Measurements from ENCODE around the gene TMEM9B.

Gene TMEM9B

GRCh38 chr11:8959546-8960166 lies 4.6 kb downstream of the TMEM9B start:
- H3K4me3 ChIP-seq (ENCODE audit: low read depth, low read length) = no peak overlapping the region
- peak; percentile 70 for TF ChIP-seq CTCF (conservative IDR thresholded peaks at IDR 0.05; ENCODE audit: low read depth, low read length)
- DNase-seq (ENCODE audit: low read depth) = peak; percentile 94

- H3K4me3 ChIP-seq (ENCODE audit: low read depth, low read length) = no peak overlapping the region
- no peak for DNase-seq (ENCODE audit: low read depth)
- no peak for TF ChIP-seq CTCF (conservative IDR thresholded peaks at IDR 0.05; ENCODE audit: low read depth, low read length)
Measured at GRCh38 chr11:8956860-8957259, 7.4 kb downstream of the TMEM9B start.

- no peak for DNase-seq (ENCODE audit: low read depth)
- TF ChIP-seq CTCF (conservative IDR thresholded peaks at IDR 0.05; ENCODE audit: low read depth, low read length) = no peak
Measured at GRCh38 chr11:8948886-8949285, 15.4 kb downstream of the TMEM9B start.

GRCh38 chr11:8947230-8947943 lies 16.9 kb downstream of the TMEM9B start:
- no peak overlapping the region for H3K4me3 ChIP-seq (ENCODE audit: low read depth, low read length)
- no peak for TF ChIP-seq CTCF (conservative IDR thresholded peaks at IDR 0.05; ENCODE audit: low read depth, low read length)
- DNase-seq (ENCODE audit: low read depth) = no peak

More at GRCh38 chr11:8948886-8949285, 15.4 kb downstream of the TMEM9B start:
- no peak overlapping the region for H3K4me3 ChIP-seq (ENCODE audit: low read depth, low read length)

- no peak for TF ChIP-seq CTCF (conservative IDR thresholded peaks at IDR 0.05; ENCODE audit: low read depth, low read length)
- H3K4me3 ChIP-seq (ENCODE audit: low read depth, low read length) = no peak within 1 kb of the TSS
Measured at GRCh38 chr11:8942518-8943066, 21.6 kb downstream of the TMEM9B start, which contains the start of gene ASCL3. TSS of gene ASCL3 (minus strand) at chr11:8943016. CDS start at chr11:8938161, 4,855 bp downstream.

GRCh38 chr11:8941341-8942103 lies 22.7 kb downstream of the TMEM9B start:
- H3K4me3 ChIP-seq (ENCODE audit: low read depth, low read length) = no peak overlapping the region
- TF ChIP-seq CTCF (conservative IDR thresholded peaks at IDR 0.05; ENCODE audit: low read depth, low read length) = no peak
- no peak for DNase-seq (ENCODE audit: low read depth)

More at GRCh38 chr11:8942518-8943066, 21.6 kb downstream of the TMEM9B start, which contains the start of gene ASCL3:
- DNase-seq (ENCODE audit: low read depth) = no peak
